HL-60 (cell line): ENCODE results near the gene MBLAC1.
A peak's percentile ranks its signal among the peaks of the same experiment; 100 is the strongest.

Experiments
- CTCF ChIP-seq: IDR thresholded peaks from one replicate; pipeline ENCODE4 v1.5.1; 2011; ENCODE audit warnings: low read length, control low read depth, inconsistent platforms; ENCODE audit not compliant: insufficient read depth
- TF ChIP-seq, protein P1 (sequence below): IDR thresholded peaks from 2 replicates; pipeline ENCODE4 v1.6.1; 2012; ENCODE audit warnings: low read depth; ENCODE audit not compliant: insufficient replicate concordance

GRCh38 chr7:100141555-100141949 is 14.8 kb downstream of the MBLAC1 start:
- no peak for TF ChIP-seq CTCF
- TF ChIP-seq, protein P1, sequence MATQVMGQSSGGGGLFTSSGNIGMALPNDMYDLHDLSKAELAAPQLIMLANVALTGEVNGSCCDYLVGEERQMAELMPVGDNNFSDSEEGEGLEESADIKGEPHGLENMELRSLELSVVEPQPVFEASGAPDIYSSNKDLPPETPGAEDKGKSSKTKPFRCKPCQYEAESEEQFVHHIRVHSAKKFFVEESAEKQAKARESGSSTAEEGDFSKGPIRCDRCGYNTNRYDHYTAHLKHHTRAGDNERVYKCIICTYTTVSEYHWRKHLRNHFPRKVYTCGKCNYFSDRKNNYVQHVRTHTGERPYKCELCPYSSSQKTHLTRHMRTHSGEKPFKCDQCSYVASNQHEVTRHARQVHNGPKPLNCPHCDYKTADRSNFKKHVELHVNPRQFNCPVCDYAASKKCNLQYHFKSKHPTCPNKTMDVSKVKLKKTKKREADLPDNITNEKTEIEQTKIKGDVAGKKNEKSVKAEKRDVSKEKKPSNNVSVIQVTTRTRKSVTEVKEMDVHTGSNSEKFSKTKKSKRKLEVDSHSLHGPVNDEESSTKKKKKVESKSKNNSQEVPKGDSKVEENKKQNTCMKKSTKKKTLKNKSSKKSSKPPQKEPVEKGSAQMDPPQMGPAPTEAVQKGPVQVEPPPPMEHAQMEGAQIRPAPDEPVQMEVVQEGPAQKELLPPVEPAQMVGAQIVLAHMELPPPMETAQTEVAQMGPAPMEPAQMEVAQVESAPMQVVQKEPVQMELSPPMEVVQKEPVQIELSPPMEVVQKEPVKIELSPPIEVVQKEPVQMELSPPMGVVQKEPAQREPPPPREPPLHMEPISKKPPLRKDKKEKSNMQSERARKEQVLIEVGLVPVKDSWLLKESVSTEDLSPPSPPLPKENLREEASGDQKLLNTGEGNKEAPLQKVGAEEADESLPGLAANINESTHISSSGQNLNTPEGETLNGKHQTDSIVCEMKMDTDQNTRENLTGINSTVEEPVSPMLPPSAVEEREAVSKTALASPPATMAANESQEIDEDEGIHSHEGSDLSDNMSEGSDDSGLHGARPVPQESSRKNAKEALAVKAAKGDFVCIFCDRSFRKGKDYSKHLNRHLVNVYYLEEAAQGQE, result peak; percentile 28
